ENCODE data around the gene SLF1.

Gene SLF1

DNA sequence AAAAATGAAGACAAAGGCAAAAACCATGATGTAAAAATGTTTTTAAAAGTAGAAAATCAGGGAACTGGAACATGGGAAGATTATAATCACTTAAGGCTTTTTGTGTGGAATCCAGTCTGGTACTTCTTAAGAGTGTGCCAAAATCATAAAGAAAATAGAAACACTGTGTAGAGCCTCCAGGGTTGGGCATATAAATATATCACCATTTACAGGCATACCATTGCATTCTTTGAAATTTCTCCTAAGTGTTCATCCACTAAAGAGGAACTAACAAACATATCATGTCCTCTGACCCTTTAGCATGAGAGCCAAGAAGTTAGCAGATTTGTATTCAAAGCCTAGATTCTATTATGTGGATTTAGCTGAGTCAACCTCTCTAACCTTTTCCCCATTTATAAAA, 93.3 kb downstream of the SLF1 start:
- no peak for DNase-seq (ENCODE audit: low read depth in 2 of 2)

DNA sequence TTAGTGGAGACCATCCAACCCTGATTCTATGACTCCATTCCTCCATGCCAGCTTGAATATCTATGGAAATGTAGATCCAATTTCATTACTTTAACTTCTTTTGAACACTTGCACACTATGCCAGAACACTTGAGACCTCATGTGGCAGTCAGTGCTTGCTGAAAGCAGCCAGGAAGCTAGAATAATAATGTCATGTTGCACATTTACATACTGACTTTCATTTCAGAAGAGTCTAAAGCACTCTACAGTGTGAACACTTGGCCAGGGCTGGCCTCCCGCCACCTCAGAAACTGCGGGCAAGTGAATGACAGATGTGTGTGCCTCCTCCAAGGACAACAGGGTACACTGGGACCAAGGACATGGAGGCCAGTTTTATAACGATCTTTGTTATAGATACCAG, 97.3 kb downstream of the SLF1 start:
- no peak for DNase-seq (ENCODE audit: low read depth in 2 of 2)

GRCh38 chr5:94725142-94725541, 106.7 kb downstream of the SLF1 start:
- DNase-seq (ENCODE audit: low read depth in 2 of 2): no peak

GRCh38 chr5:94731471-94731870, 113.0 kb downstream of the SLF1 start:
- DNase-seq (ENCODE audit: low read depth in 2 of 2): no peak

GRCh38 chr5:94736498-94736897, 118.0 kb downstream of the SLF1 start:
- no peak for DNase-seq (ENCODE audit: low read depth in 2 of 2)

GRCh38 chr5:94740286-94740685, 121.8 kb downstream of the SLF1 start:
- no peak for DNase-seq (ENCODE audit: low read depth in 2 of 2)

- DNase-seq (ENCODE audit: low read depth in 2 of 2): no peak
These were observed 124.4 kb downstream of the SLF1 start for GRCh38 chr5:94742852-94743251.

GRCh38 chr5:94744906-94745305, 126.4 kb downstream of the SLF1 start:
- no peak for DNase-seq (ENCODE audit: low read depth in 2 of 2)

DNA sequence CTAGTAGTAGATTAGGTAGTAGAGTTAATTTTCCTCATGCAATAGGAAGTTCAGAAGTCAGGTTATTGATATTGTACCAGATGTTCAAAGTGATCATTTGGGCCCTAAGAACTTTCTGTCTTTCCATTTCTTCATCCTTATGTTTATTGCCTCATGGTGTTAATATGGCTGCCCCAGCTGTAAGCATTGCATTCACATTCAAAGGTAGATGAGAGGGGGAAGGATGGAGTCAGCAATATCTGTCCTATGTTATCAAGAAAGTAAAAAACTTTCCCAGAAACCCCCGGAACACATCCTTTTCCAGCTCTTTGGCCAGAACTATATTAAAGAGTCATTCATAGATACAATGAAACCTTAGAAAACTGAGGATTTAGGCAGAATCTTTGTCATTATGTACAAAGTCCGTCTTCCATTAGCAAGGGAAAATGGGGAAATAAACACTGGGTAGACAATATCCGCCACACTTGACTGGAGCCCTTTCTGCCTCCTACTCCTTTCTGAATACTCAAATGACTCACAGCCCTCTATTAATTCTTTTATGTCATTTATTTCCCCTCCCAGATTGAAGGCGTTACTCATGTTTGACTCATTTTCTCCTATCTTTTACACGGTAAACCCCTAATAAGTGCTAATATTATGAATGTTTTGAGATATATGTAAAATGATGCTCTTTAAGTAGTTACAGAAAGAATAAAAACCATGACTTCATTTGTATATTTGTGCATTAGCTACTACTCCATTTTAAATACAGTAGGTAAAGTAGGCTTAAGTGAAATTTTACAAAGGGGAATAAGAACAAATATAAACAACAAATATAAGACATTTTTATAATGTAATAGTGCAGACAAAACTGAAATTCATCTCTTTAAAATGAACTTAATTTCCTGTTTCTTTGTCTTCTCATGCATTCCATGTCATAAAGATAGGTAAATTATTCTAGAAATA, 127.6 kb downstream of the SLF1 start:
- no peak for DNase-seq (ENCODE audit: low read depth in 2 of 2)

- no peak for DNase-seq (ENCODE audit: low read depth in 2 of 2)
These were observed 128.3 kb downstream of the SLF1 start for GRCh38 chr5:94746731-94747124.

Measured in stimulated activated CD8-positive, alpha-beta memory T cell treated with anti-CD3 and anti-CD28 coated beads, Interleukin-15, amount 100 ng/mL, for 4 hours (primary cell).